HepG2 (cell line): Measurements from ENCODE around the gene KAT6B. TPM values are rescaled to one million over a fixed set of nuclear protein-coding genes. Genes with fewer than 3 reads are reported as not detected.

Source experiments
- ARNT ChIP-seq: fragments of 450-650 bp; IDR thresholded peaks from 2 replicates; pipeline ENCODE4 v1.6.1; 2017
- CREB1 ChIP-seq, 2 experiments: fragments of 450-650 bp in 1 of 2; IDR thresholded peaks; 2 replicates each; pipeline ENCODE4 v1.6.1; 2016 to 2017; ENCODE audit warnings: control low read depth in 1 of 2, mild to moderate bottlenecking in 1 of 2, missing compliant biosample characterization in 1 of 2, missing genetic modification characterization in 1 of 2
- RBM22 ChIP-seq: fragments of 200-400 bp; formaldehyde crosslinking; optimal IDR thresholded peaks from 2 replicates; pipeline ENCODE3; 2017; ENCODE audit warnings: mild to moderate bottlenecking, low read length, moderate library complexity
- ZBTB38 ChIP-seq: sonication (generic); formaldehyde crosslinking; IDR thresholded peaks from 2 replicates; pipeline ENCODE4 v1.5.1; 2020; ENCODE audit warnings: mild to moderate bottlenecking, missing genetic modification reagents
- ZNF292 ChIP-seq: sonication (generic); formaldehyde crosslinking; IDR thresholded peaks from 2 replicates; pipeline ENCODE4 v1.8.1; 2022; ENCODE audit warnings: mild to moderate bottlenecking, low read depth, missing genetic modification reagents, borderline replicate concordance
- ZNF296 ChIP-seq: sonication (generic); formaldehyde crosslinking; conservative IDR thresholded peaks from 2 replicates; pipeline ENCODE4 v1.5.0; 2020; ENCODE audit warnings: mild to moderate bottlenecking, missing genetic modification reagents
- ZNF614 ChIP-seq: IDR thresholded peaks from 2 replicates; pipeline ENCODE4 v1.6.1; 2018; ENCODE audit warnings: missing biosample characterization, missing genetic modification reagents, inconsistent platforms, borderline replicate concordance
- polyA plus RNA-seq, 8 experiments: library from polyadenylated mRNA; depleted of rRNA in 3 of 8; stranded (reverse) in 7 of 8; unstranded in 1 of 8; fragments of >200 nt; fragmentation: Illumina TruSeq in 4 of 8; extraction: Trizol in 4 of 8; gene quantifications; 2 replicates each; pipeline versions ENCODE4 v1.2.1 to v1.2.3, GENCODE V29; 2011 to 2016; ENCODE audit warnings: low read depth in 4 of 8, missing spikeins in 1 of 8, mixed read lengths in 1 of 8; ENCODE audit not compliant: insufficient read depth in 1 of 8
- total RNA-seq, 5 experiments: library from RNA; depleted of rRNA; stranded (reverse); fragments of >200 nt; fragmentation: Illumina TruSeq; extraction: Trizol; gene quantifications; 2 replicates each; pipeline ENCODE4 v1.2.3, GENCODE V29; 2016; ENCODE audit warnings: low read depth in 1 of 5
- TF ChIP-seq, protein P1 (sequence below): sonication (generic); formaldehyde crosslinking; IDR thresholded peaks from 2 replicates; pipeline ENCODE4 v1.5.0; 2020; ENCODE audit warnings: mild to moderate bottlenecking, missing genetic modification reagents, borderline replicate concordance
- TF ChIP-seq, protein P2 (sequence below): sonication (generic); formaldehyde crosslinking; IDR thresholded peaks from 2 replicates; pipeline ENCODE4 v1.8.1; 2023; ENCODE audit warnings: missing genetic modification reagents, inconsistent platforms, borderline replicate concordance
- TF ChIP-seq, protein P3 (sequence below): sonication (generic); formaldehyde crosslinking; IDR thresholded peaks from 2 replicates; pipeline ENCODE4 v1.4.0; 2020; ENCODE audit warnings: missing genetic modification reagents, borderline replicate concordance

KAT6B gene
- total and polyA plus RNA-seq, 2 of the 13 experiments (the other 11 are each of a cell fraction or from before 2014, with no cell fraction given): 3.0 to 9.5 TPM

DNA sequence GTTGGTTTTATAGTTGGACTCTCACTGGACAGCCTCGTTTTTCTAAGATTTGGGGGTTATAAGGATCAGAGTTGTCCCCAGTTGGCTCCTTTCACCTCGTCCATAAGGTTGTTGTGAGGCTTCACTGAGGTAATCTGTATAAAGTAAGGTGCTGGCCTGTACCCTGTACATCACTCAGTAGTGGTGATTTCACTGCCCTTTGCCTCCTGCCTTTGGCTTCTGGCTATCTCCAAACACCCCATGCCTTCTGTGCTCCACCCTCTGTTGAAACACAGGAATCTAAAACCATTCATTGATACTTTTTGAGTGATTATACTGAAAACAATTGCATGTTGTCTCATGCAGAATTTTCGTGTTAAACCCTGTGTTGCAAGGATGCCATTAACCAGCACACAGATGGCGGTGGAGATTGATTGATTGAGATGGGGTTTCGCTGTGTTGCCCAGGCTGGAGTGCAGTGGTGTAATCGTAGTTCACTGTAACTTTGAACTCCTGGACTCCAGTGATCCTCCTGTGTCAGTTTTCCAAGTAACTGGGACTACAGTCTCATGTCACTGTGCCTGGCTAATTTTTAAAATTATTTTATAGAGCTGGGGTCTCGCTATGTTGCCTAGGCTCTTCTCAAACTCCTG lies 55.0 kb downstream of the KAT6B start (continued):
- TF ChIP-seq, protein P1, sequence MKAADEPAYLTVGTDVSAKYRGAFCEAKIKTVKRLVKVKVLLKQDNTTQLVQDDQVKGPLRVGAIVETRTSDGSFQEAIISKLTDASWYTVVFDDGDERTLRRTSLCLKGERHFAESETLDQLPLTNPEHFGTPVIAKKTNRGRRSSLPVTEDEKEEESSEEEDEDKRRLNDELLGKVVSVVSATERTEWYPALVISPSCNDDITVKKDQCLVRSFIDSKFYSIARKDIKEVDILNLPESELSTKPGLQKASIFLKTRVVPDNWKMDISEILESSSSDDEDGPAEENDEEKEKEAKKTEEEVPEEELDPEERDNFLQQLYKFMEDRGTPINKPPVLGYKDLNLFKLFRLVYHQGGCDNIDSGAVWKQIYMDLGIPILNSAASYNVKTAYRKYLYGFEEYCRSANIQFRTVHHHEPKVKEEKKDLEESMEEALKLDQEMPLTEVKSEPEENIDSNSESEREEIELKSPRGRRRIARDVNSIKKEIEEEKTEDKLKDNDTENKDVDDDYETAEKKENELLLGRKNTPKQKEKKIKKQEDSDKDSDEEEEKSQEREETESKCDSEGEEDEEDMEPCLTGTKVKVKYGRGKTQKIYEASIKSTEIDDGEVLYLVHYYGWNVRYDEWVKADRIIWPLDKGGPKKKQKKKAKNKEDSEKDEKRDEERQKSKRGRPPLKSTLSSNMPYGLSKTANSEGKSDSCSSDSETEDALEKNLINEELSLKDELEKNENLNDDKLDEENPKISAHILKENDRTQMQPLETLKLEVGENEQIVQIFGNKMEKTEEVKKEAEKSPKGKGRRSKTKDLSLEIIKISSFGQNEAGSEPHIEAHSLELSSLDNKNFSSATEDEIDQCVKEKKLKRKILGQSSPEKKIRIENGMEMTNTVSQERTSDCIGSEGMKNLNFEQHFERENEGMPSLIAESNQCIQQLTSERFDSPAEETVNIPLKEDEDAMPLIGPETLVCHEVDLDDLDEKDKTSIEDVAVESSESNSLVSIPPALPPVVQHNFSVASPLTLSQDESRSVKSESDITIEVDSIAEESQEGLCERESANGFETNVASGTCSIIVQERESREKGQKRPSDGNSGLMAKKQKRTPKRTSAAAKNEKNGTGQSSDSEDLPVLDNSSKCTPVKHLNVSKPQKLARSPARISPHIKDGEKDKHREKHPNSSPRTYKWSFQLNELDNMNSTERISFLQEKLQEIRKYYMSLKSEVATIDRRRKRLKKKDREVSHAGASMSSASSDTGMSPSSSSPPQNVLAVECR: no peak
- TF ChIP-seq ZNF292 (CRISPR knock-in tag): no peak
- TF ChIP-seq, protein P2, sequence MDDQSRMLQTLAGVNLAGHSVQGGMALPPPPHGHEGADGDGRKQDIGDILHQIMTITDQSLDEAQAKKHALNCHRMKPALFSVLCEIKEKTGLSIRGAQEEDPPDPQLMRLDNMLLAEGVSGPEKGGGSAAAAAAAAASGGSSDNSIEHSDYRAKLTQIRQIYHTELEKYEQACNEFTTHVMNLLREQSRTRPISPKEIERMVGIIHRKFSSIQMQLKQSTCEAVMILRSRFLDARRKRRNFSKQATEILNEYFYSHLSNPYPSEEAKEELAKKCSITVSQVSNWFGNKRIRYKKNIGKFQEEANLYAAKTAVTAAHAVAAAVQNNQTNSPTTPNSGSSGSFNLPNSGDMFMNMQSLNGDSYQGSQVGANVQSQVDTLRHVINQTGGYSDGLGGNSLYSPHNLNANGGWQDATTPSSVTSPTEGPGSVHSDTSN (CRISPR knock-in tag): no peak
- 0 out of 2 replicates have a peak, but pooled peaks have one; percentile 32 for TF ChIP-seq ZBTB38 (CRISPR knock-in tag)
- TF ChIP-seq ARNT: no peak
- no peak for TF ChIP-seq ZNF614 (CRISPR knock-in tag)
- no peak for TF ChIP-seq CREB1 (IDR thresholded peaks at IDR 0.05)
- no peak for TF ChIP-seq CREB1 (CRISPR knock-in tag; IDR thresholded peaks at IDR 0.05)
- no peak for TF ChIP-seq RBM22
- no peak for TF ChIP-seq ZNF296 (CRISPR knock-in tag)
- TF ChIP-seq, protein P3, sequence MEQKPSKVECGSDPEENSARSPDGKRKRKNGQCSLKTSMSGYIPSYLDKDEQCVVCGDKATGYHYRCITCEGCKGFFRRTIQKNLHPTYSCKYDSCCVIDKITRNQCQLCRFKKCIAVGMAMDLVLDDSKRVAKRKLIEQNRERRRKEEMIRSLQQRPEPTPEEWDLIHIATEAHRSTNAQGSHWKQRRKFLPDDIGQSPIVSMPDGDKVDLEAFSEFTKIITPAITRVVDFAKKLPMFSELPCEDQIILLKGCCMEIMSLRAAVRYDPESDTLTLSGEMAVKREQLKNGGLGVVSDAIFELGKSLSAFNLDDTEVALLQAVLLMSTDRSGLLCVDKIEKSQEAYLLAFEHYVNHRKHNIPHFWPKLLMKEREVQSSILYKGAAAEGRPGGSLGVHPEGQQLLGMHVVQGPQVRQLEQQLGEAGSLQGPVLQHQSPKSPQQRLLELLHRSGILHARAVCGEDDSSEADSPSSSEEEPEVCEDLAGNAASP (CRISPR knock-in tag): no peak
